ENCODE data around the gene SMLR1. TPM values are rescaled to one million over a fixed set of nuclear protein-coding genes. Genes with fewer than 3 reads are reported as not detected.

The SMLR1 gene
- total and polyA plus RNA-seq, 10 of the 15 experiments (the other 5 are each of a cell fraction or from before 2014, with no cell fraction given), result 0.10 TPM; not detected in 9

- Histone ChIP-seq H3K27ac (ENCODE audit: control insufficient read depth, insufficient read depth) (no peak overlapping the region), H2AFZ (ENCODE audit: control insufficient read depth, low read depth, low read length) (no peak overlapping the region), H3K36me3 (ENCODE audit: control insufficient read depth in 2 of 2, insufficient read depth in 2 of 2, low read length in 1 of 2) (no peaks in the 10 kb centered on the region), H3K4me2 (ENCODE audit: control insufficient read depth, insufficient read depth) (no peak overlapping the region), H3K4me3 (no peak overlapping the region), H3K79me2 (ENCODE audit: control insufficient read depth, insufficient read depth, low read length) (no peaks in the 10 kb centered on the region), H4K20me1 (ENCODE audit: control insufficient read depth, insufficient read depth) (no peaks in the 10 kb centered on the region), H3K4me1 (ENCODE audit: control insufficient read depth, insufficient read depth, low read length) (no peaks in the 10 kb centered on the region), H3K27me3 (replicated peaks in 1 of 2; ENCODE audit: control insufficient read depth in 2 of 2, insufficient read depth in 2 of 2, low read length in 1 of 2) (no peaks in the 10 kb centered on the region), H3K9me3 (replicated peaks; ENCODE audit: control insufficient read depth, insufficient read depth, low read length) (no peaks in the 10 kb centered on the region), H3K9ac (ENCODE audit: control insufficient read depth, insufficient read depth, low read length) (no peak overlapping the region)
- POLR2A ChIA-PET, result no interaction called here
- intact Hi-C loops (cut with micrococcal nuclease; ENCODE audit: unreplicated experiment) (loop anchor here (10.0 kb wide), 1 partner anchor 804 kb away; no protein-coding TSS in a partner anchor), in situ Hi-C loops (cut with MboI) (no loop called here)
- RAD21 ChIA-PET (ENCODE audit: unreplicated experiment), result no interaction called here
- SMC1A ChIA-PET (ENCODE audit: uncharacterized antibody, unreplicated experiment), result interaction anchor here (1.5 kb wide), 1 partner anchor 14 kb away, joined by 4 read pairs; no protein-coding TSS in a partner anchor
- no TSS peak for BruUV-seq (replicated peaks)
- no peak for DNase-seq (ENCODE audit: low read depth, low spot score)
- CTCF ChIA-PET, result interaction anchor here (5.1 kb wide), 1 partner anchor 23 kb away, joined by 32 read pairs; no protein-coding TSS in a partner anchor
- WGBS (ENCODE audit: insufficient coverage, insufficient replicate concordance, low lambda C conversion rate, missing lambda C conversion rate), result 50% methylated on average over 2 of the region's 2 CpGs
- peak; percentile 99 for ATAC-seq
- no peak for TF ChIP-seq NFYA (IDR thresholded peaks at IDR 0.05; ENCODE audit: borderline replicate concordance, low read depth, low read length)
- FAIRE-seq, result peak; percentile 31
Observed at GRCh38 chr6:130848945-130849344, 21.7 kb downstream of the SMLR1 start.

GRCh38 chr6:130849594-130849993, 22.4 kb downstream of the SMLR1 start:
- Histone ChIP-seq H3K27me3 (replicated peaks in 1 of 2; ENCODE audit: control insufficient read depth in 2 of 2, insufficient read depth in 2 of 2, low read length in 1 of 2) (no peaks in the 10 kb centered on the region), H3K9ac (ENCODE audit: control insufficient read depth, insufficient read depth, low read length) (no peak overlapping the region), H3K27ac (ENCODE audit: control insufficient read depth, insufficient read depth) (no peak overlapping the region), H4K20me1 (ENCODE audit: control insufficient read depth, insufficient read depth) (no peaks in the 10 kb centered on the region), H3K79me2 (ENCODE audit: control insufficient read depth, insufficient read depth, low read length) (no peaks in the 10 kb centered on the region), H3K4me2 (ENCODE audit: control insufficient read depth, insufficient read depth) (no peak overlapping the region), H2AFZ (ENCODE audit: control insufficient read depth, low read depth, low read length) (no peak overlapping the region), H3K9me3 (replicated peaks; ENCODE audit: control insufficient read depth, insufficient read depth, low read length) (no peaks in the 10 kb centered on the region), H3K36me3 (ENCODE audit: control insufficient read depth in 2 of 2, insufficient read depth in 2 of 2, low read length in 1 of 2) (no peaks in the 10 kb centered on the region), H3K4me1 (ENCODE audit: control insufficient read depth, insufficient read depth, low read length) (no peaks in the 10 kb centered on the region), H3K4me3 (no peak overlapping the region)
- FAIRE-seq (no peak), ATAC-seq (no peak), DNase-seq (ENCODE audit: low read depth, low spot score) (no peak)
- POLR2A ChIA-PET, result no interaction called here
- TF ChIP-seq IKZF1 (conservative IDR thresholded peaks at IDR 0.05) (no peak), E2F8 (IDR thresholded peaks at IDR 0.05; ENCODE audit: low read depth, partially characterized antibody) (no peak), RUNX3 (IDR thresholded peaks at IDR 0.05; ENCODE audit: low read length) (no peak), USF1 (IDR thresholded peaks at IDR 0.05; ENCODE audit: borderline replicate concordance, extremely low read length, insufficient read depth, low read depth, low read length) (no peak), ZNF217 (IDR thresholded peaks at IDR 0.05) (no peak), HSF1 (IDR thresholded peaks at IDR 0.05; ENCODE audit: low read depth, low read length) (no peak), FOXM1 (IDR thresholded peaks at IDR 0.05; ENCODE audit: low read depth, low read length) (no peak), KLF5 (IDR thresholded peaks at IDR 0.05; ENCODE audit: partially characterized antibody) (no peak), CBFB (IDR thresholded peaks at IDR 0.05; ENCODE audit: low read depth) (no peak), POLR2AphosphoS2 (IDR thresholded peaks at IDR 0.05; ENCODE audit: low read depth, low read length) (no peak)
- in situ Hi-C loops (cut with MboI), result no loop called here
- CTCF ChIA-PET, result interaction anchor here (5.1 kb wide), 1 partner anchor 22 kb away, joined by 32 read pairs; no protein-coding TSS in a partner anchor
- SMC1A ChIA-PET (ENCODE audit: uncharacterized antibody, unreplicated experiment), result interaction anchor here (1.5 kb wide), 1 partner anchor 13 kb away, joined by 4 read pairs; no protein-coding TSS in a partner anchor
- WGBS (ENCODE audit: insufficient coverage, insufficient replicate concordance, low lambda C conversion rate, missing lambda C conversion rate), result 100% methylated on average over 1 of the region's 1 CpG
- BruUV-seq (replicated peaks), result no TSS peak
- intact Hi-C loops (cut with micrococcal nuclease; ENCODE audit: unreplicated experiment), result loop anchor here (10.0 kb wide), 1 partner anchor 805 kb away; no protein-coding TSS in a partner anchor
- RAD21 ChIA-PET (ENCODE audit: unreplicated experiment), result no interaction called here

All from GM12878 (cell line).